Measurements from ENCODE around the gene UPK3A.

DNA sequence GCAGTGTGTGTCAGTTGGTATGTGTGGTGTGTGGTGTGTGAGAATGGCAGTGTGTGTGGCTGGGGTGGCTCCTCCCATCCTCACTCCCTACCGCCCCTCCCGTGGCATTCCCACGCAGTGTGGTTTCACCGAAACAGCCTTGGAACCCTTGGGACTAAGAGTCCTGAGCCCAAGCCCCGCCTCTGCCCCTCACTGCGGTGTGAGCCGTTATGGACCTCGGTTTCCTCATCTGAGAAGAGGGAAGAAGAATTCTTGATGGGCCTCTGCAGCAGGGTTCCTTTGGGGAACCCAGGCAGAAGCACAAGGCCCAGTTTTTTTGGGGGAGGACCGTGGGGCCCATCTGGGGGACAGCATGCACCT is 7.2 kb downstream of the UPK3A start:
- TF ChIP-seq POLR2AphosphoS5 (IDR thresholded peaks at IDR 0.05) (no peak), POLR2A (IDR thresholded peaks at IDR 0.05) (no peak), EP300 (IDR thresholded peaks at IDR 0.05; ENCODE audit: low read depth) (no peak)
- TF ChIP-seq, protein P1, sequence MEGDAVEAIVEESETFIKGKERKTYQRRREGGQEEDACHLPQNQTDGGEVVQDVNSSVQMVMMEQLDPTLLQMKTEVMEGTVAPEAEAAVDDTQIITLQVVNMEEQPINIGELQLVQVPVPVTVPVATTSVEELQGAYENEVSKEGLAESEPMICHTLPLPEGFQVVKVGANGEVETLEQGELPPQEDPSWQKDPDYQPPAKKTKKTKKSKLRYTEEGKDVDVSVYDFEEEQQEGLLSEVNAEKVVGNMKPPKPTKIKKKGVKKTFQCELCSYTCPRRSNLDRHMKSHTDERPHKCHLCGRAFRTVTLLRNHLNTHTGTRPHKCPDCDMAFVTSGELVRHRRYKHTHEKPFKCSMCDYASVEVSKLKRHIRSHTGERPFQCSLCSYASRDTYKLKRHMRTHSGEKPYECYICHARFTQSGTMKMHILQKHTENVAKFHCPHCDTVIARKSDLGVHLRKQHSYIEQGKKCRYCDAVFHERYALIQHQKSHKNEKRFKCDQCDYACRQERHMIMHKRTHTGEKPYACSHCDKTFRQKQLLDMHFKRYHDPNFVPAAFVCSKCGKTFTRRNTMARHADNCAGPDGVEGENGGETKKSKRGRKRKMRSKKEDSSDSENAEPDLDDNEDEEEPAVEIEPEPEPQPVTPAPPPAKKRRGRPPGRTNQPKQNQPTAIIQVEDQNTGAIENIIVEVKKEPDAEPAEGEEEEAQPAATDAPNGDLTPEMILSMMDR (IDR thresholded peaks at IDR 0.05) = no peak
